Mesothelial cell of epicardium (in vitro differentiated cells): ENCODE measurements around the gene RAP1GAP2. TPM values are rescaled to one million over a fixed set of nuclear protein-coding genes. Genes with fewer than 3 reads are reported as not detected.
"Not testable (repeated sequence)": the region's sequence is repeated elsewhere in the genome, so short reads cannot be mapped to it uniquely, and the experiment has no call there.

Experiments
- DNase-seq, 2 experiments: peaks; one replicate each; pipeline ENCODE4 v3.0.0; 2021; ENCODE audit warnings: low spot score in 2 of 2; ENCODE audit not compliant: unreplicated experiment in 2 of 2
- H3K27ac Mint-ChIP-seq: 2 replicates; pipeline ENCODE4 v1.8.0; 2021; ENCODE audit warnings: mixed read lengths
- H3K27me3 Mint-ChIP-seq: 2 replicates; pipeline ENCODE4 v1.8.0; 2021; ENCODE audit warnings: low read depth, mixed read lengths
- H3K36me3 Mint-ChIP-seq: 2 replicates; pipeline ENCODE4 v1.8.0; 2021; ENCODE audit warnings: mixed read lengths
- H3K4me1 Mint-ChIP-seq: 2 replicates; pipeline ENCODE4 v1.8.0; 2021; ENCODE audit warnings: mixed read lengths
- H3K4me3 Mint-ChIP-seq: 2 replicates; pipeline ENCODE4 v1.8.0; 2021; ENCODE audit warnings: mild to moderate bottlenecking, moderate library complexity, mixed read lengths
- H3K9me3 Mint-ChIP-seq: 2 replicates; pipeline ENCODE4 v1.8.0; 2021; ENCODE audit warnings: mixed read lengths
- total RNA-seq: library from RNA; stranded (reverse); gene quantifications from 3 replicates; pipeline ENCODE4 v1.2.1, GENCODE V29; 2021
- TF ChIP-seq, protein P1 (sequence below): fragments of 200-600 bp; sonication (generic); IDR thresholded peaks from one replicate; pipeline ENCODE4 v1.5.0; 2021; ENCODE audit warnings: antibody characterized with exemption; ENCODE audit not compliant: unreplicated experiment

The RAP1GAP2 gene
- total RNA-seq, 1 donor from 2014 or later: 7.1 TPM

DNA sequence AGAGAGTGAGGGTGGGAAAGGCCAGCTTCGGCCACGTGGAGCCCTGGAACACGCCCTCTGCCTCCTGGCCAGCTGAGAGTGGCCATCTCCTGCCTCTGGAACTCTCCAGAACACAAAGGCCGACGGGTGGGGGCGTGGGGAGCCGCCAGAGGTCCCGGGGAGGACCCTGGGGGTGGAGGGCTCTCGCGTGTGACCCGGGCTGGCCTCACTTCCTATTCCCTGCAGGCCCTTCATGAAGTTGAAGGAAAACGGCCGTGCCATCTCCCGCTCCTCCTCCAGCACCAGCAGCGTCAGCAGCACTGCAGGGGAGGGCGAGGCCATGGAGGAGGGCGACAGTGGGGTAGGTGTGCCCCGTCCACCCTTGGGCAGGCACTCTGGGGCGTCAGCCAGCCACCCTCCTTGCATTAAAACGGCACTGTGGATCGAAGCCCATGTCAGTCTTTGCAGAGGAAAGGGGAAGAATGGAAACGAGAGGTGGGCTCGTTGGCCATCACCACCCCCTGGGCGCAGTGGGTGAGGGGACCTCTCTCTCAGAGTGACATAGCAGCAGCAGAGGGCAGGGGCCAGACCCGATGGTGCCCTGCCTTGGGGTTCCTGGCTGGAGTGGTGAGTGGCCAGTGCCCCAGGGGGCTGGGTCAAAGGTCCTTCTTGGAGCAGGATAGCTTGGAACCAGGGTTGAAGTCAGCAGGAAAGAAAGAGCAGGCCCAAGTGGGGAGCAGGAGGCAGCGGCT, 230.1 kb downstream of the RAP1GAP2 start:
- H3K27ac Mint-ChIP-seq: no peak overlapping the region
- DNase-seq: no peak
- no peaks in the 10 kb centered on the region for H3K27me3 Mint-ChIP-seq
- peaks cover 3% of the 10 kb centered on the region for H3K4me1 Mint-ChIP-seq
- peaks cover 31% of the 10 kb centered on the region for H3K9me3 Mint-ChIP-seq
- H3K4me3 Mint-ChIP-seq: no peak overlapping the region
- TF ChIP-seq, protein P1, sequence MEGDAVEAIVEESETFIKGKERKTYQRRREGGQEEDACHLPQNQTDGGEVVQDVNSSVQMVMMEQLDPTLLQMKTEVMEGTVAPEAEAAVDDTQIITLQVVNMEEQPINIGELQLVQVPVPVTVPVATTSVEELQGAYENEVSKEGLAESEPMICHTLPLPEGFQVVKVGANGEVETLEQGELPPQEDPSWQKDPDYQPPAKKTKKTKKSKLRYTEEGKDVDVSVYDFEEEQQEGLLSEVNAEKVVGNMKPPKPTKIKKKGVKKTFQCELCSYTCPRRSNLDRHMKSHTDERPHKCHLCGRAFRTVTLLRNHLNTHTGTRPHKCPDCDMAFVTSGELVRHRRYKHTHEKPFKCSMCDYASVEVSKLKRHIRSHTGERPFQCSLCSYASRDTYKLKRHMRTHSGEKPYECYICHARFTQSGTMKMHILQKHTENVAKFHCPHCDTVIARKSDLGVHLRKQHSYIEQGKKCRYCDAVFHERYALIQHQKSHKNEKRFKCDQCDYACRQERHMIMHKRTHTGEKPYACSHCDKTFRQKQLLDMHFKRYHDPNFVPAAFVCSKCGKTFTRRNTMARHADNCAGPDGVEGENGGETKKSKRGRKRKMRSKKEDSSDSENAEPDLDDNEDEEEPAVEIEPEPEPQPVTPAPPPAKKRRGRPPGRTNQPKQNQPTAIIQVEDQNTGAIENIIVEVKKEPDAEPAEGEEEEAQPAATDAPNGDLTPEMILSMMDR: no peak
- H3K36me3 Mint-ChIP-seq: peaks cover 22% of the 10 kb centered on the region

DNA sequence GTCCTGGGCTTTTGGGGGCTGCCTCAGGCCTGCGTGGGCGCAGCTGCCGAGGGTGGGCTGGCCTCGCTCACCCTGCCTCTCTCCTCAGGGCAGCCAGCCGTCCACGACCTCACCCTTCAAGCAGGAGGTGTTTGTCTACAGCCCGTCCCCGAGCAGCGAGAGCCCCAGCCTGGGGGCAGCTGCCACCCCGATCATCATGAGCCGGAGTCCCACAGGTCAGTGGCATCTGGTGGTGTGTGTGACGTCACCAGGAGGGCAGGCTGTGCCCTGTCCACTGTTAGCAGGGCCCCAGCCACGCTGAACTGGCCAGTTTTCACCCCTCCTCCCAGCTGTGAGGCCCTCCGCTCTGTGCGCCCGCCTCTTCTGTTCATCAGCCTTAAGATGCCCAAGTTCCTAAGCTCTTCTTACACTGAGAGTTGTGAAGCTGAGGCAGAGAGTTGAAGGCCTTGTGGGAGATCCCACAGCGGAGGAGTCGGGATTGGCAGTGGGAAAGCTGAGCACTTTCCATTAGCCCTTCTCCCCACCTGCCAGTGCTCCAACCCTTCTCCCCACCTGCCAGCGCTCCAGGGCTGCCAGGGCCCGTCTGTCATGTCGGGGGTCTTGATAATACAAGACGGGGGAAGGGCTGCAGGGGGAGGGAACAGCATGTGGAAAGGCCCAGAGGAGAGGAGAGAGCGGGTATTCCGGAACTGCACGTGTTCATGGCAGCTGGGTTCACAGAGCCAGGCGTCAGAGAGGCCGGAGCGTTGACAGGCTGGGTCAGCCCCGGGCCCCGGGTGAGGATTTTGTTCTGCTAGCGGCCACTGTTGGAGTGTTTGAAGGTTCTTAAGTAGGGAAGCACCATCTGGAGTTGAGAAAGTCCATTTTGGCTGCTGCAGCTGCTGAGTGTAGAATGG, 230.9 kb downstream of the RAP1GAP2 start:
- peaks cover 3% of the 10 kb centered on the region for H3K4me1 Mint-ChIP-seq
- no peak overlapping the region for H3K27ac Mint-ChIP-seq
- no peak for DNase-seq
- H3K27me3 Mint-ChIP-seq: no peaks in the 10 kb centered on the region
- TF ChIP-seq, protein P1: no peak
- H3K36me3 Mint-ChIP-seq: peaks cover 17% of the 10 kb centered on the region
- H3K9me3 Mint-ChIP-seq: peaks cover 25% of the 10 kb centered on the region
- H3K4me3 Mint-ChIP-seq: no peak overlapping the region

DNA sequence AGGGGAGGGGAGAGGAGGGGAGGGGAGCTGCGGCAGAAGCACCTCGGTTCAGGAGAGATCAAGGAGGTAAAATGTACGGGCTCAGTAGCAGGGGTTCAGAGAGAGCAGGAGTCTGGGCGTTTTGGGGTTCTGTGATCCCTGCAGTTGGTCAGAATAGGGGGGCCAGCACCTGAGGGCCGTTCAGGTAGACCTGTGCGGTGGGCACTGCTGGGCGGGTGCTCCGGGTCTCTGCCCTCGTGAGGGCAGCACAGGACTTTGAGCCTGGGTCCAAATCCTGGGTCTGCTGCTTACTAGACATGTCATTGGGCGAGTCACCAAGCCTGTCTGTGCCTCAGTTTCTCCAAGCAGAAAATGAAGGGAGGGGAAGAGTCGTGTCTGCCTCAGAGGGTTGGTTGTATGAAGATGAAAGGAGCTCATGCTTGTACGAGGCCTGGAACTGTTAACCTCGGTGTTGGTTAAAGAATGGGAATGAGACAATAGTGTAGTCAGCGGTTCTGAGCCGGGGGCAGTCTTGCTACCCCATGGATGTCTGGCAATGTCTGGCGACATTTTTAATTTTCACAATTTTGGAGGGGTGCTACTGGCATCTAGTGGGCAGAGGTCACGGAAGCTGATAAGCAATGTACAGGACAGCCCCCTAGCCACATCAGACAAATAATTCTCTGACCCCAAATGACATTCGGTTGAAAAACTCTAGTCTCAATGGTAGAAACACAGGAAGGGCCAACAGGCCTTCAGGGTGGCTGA, 231.7 kb downstream of the RAP1GAP2 start:
- H3K27me3 Mint-ChIP-seq: no peaks in the 10 kb centered on the region
- H3K9me3 Mint-ChIP-seq: peaks cover 17% of the 10 kb centered on the region
- TF ChIP-seq, protein P1: no peak
- no peak for DNase-seq
- no peak overlapping the region for H3K27ac Mint-ChIP-seq
- peaks cover 3% of the 10 kb centered on the region for H3K4me1 Mint-ChIP-seq
- peaks cover 10% of the 10 kb centered on the region for H3K36me3 Mint-ChIP-seq
- H3K4me3 Mint-ChIP-seq: no peak overlapping the region

DNA sequence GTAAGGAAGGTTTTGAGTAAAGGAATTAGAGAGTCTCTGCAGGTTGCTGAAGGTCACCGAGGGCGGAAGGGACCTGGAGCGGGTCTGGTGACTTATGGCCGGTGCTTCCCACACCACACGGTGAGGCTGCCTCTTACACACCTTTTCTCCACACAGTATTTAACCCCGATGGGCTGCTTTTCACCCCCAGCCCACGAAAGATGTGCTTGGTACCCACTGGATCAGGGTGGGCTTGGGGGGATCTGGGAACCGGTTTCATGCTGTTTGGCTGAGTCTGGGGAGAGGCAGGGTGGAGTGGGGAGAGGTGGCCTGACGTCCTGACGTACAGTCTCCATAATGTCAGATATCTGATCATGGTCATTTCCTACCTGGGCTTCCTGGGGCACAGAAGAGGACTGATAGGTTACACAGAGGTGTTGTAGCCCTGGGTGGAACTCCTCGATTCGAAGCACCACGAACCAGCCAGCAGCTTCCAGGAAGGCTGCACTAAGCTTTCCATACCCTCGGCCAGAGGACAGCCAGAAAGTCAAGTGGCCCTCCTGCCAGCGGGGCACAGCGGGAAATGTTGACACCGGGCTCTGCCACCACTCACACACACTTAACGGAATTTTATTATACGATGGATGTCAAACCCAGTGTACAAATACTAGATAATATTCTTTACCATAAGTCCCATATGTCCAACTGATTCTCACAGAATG, 233.1 kb downstream of the RAP1GAP2 start:
- Mint-ChIP-seq H3K4me1 (peaks cover 4% of the 10 kb centered on the region), H3K27me3 (no peaks in the 10 kb centered on the region), H3K9me3 (peaks cover 5% of the 10 kb centered on the region), H3K36me3 (no peaks in the 10 kb centered on the region), H3K27ac (no peak overlapping the region), H3K4me3 (no peak overlapping the region)
- DNase-seq: no peak
- TF ChIP-seq, protein P1: no peak

DNA sequence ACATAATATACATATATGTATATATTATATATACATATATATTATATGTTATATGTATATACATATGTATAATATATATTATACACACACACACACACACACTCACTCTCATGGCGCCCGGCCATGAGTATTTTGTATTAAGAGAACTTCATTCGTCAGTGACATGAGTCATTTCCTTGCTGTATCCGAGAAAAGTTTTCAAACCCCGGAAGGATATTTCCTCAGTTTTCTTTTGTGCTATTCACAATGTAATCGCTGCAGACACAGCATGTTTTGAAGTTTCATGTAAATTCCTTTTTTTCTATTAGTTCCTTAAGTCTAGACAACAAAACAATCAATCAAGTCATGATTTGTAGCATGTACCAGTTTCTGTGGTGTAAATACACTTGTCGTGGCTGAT, 233.9 kb downstream of the RAP1GAP2 start:
- peaks cover 4% of the 10 kb centered on the region for H3K4me1 Mint-ChIP-seq
- H3K27ac Mint-ChIP-seq: no peak overlapping the region
- TF ChIP-seq, protein P1: no peak
- no peaks in the 10 kb centered on the region for H3K36me3 Mint-ChIP-seq
- no peaks in the 10 kb centered on the region for H3K27me3 Mint-ChIP-seq
- H3K9me3 Mint-ChIP-seq: no peaks in the 10 kb centered on the region
- DNase-seq: no peak
- no peak overlapping the region for H3K4me3 Mint-ChIP-seq

DNA sequence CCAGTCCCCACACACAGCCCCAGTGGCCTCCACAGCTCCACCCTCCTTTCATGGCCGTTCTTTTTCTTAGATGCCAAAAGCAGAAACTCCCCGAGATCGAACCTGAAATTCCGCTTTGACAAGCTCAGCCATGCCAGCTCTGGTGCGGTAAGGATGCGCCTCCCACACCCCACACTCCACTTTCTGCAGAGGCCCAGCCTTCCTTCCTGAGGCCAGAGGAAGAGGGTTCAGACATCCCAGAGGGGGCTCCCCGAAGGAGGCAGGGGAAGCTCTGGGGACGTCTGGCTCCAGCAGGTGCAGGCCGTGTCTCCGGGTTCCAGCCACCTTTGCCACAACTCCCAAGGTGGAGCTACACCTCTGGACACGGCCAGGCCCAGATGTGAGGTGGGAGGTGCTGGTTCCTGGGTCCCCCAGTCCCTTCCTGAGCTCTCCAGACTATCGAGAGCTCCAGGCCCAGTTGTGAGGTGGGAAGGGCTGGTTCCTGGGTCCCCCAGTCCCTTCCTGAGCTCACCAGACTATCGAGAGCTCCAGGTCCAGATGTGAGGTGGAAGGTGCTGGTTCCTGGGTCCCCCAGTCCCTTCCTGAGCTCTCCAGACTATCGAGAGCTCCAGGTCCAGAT, 234.7 kb downstream of the RAP1GAP2 start:
- DNase-seq, H3K36me3 Mint-ChIP-seq, H3K4me1 Mint-ChIP-seq: not testable (repeated sequence)

More for the DNA sequence above, 234.7 kb downstream of the RAP1GAP2 start:
- H3K9me3 Mint-ChIP-seq, H3K27me3 Mint-ChIP-seq, H3K4me3 Mint-ChIP-seq: not testable (repeated sequence)
- peak overlapping the region; percentile 12 for H3K27ac Mint-ChIP-seq
